ENCODE data around the gene CA9. TPM values are rescaled to one million over a fixed set of nuclear protein-coding genes. Genes with fewer than 3 reads are reported as not detected.
A peak's percentile ranks its signal among the peaks of the same experiment; 100 is the strongest.

The CA9 gene
- total RNA-seq, 1 experiment from 2014 or later = 8.5 TPM

DNA sequence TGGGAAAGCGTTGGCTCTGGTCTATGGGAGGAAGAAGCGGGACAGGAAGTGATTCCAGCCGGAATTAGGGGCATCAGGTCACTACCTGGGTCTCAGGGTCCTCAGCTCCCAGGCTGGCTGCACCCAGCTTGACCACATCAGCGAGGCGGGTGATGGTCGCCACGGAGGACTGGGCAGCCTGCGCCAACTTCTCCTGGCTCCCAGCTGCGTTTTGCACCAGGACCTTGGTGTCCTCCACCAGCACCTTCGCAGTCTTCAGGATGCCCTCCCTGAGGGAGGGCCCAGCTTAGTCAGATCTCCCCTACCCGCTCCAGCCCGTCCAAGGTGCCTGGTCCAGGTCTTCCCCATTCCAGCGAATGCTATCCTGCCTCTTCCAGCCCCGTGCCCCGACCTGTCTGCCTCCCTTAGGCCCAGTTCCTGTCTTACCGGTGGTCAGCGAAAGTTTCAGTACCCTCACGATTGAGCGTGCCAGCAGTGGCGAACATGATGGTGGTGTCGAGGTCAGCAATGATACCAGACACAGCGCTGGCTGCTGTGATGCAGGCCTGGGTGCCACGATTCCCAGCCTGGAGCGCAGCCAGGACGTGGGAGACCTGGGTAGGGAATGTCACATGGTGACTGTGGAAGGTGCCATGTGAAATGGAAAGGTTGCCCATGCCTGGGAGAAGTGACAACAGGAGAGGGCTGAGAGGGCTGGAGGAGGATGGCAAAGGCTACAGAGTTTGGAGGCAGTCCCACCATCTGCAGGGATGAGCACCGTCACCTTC is 30.4 kb downstream of the CA9 start:
- TF ChIP-seq FOSL1 (IDR thresholded peaks at IDR 0.05; ENCODE audit: low read depth) = no peak
- TF ChIP-seq SRF (IDR thresholded peaks at IDR 0.05; ENCODE audit: low read depth) = no peak
- TF ChIP-seq SP1 (IDR thresholded peaks at IDR 0.05; ENCODE audit: low read depth) = no peak
- TSS peak; percentile 44 for BruUV-seq (replicated peaks)
- H3K4me2 ChIP-seq (ENCODE audit: low read length) = no peak overlapping the region
- no peak overlapping the region for H2AFZ ChIP-seq (ENCODE audit: low read depth, low read length, poor library complexity, severe bottlenecking)
- H3K9me2 ChIP-seq (ENCODE audit: insufficient read depth) = no peaks in the 10 kb centered on the region
- ATAC-seq (no peak), DNase-seq (ENCODE audit: low read depth, low spot score) (no peak)
- H3K27me3 ChIP-seq (ENCODE audit: insufficient read depth, low read length) = no peaks in the 10 kb centered on the region
- no peak overlapping the region for H3K4me3 ChIP-seq (replicated peaks in 1 of 2; ENCODE audit: low read depth in 1 of 2, low read length in 2 of 2)
- H3K36me3 ChIP-seq (ENCODE audit: control insufficient read depth in 1 of 2, insufficient read depth in 2 of 2, low read length in 2 of 2) = peaks cover 65 to 80% of the 10 kb centered on the region in 2 experiments
- RAD21 ChIA-PET (ENCODE audit: low non-redundant PET in 1 of 2, low total read pairs in 2 of 2, uncharacterized antibody in 2 of 2, unreplicated experiment in 2 of 2) = no interaction called here
- POLR2A ChIA-PET = no interaction called here
- H3K79me2 ChIP-seq (ENCODE audit: insufficient read depth, low read length) = no peaks in the 10 kb centered on the region
- H3K27ac ChIP-seq (ENCODE audit: low read depth, low read length) = no peak overlapping the region
- no peaks in the 10 kb centered on the region for H4K20me1 ChIP-seq (ENCODE audit: insufficient read depth)
- H3K9me3 ChIP-seq (ENCODE audit: control insufficient read depth in 1 of 2, insufficient read depth in 1 of 2, low read depth in 1 of 2, low read length in 2 of 2) = no peaks in the 10 kb centered on the region
- H3K4me1 ChIP-seq (ENCODE audit: control insufficient read depth in 1 of 2, insufficient read depth in 2 of 2, low read length in 2 of 2) = no peaks in the 10 kb centered on the region
- CTCF ChIA-PET = no interaction called here
- no peak overlapping the region for H3K9ac ChIP-seq (ENCODE audit: low read length)
- intact Hi-C loops (cut with micrococcal nuclease) = no loop called here

DNA sequence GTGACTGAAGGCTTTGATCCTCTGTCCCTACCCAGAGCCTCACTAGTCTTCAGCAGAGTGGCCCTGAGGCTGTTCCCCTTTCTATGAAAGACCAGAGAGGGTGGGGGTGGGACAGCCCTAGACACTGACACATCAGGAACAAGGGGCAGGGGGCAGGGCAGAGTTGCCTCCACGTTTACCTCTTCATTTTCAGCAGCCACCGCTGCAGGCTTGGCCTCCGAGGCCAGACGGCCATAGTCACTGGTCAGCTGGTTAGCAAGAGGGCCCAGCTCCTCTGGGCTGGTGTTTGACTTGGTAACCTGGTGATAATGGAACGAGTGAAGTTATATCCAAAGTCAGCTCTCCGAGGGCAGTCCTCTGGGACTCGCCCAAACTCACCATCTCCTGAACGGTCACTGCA is 31.6 kb downstream of the CA9 start:
- no peaks in the 10 kb centered on the region for H3K27me3 ChIP-seq (ENCODE audit: insufficient read depth, low read length)
- no peak for TF ChIP-seq POLR2A (IDR thresholded peaks at IDR 0.05; ENCODE audit: borderline replicate concordance, extremely low read depth, insufficient read depth, insufficient read length)
- TF ChIP-seq, protein P1, sequence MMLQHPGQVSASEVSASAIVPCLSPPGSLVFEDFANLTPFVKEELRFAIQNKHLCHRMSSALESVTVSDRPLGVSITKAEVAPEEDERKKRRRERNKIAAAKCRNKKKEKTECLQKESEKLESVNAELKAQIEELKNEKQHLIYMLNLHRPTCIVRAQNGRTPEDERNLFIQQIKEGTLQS (IDR thresholded peaks at IDR 0.05) = no peak
- TF ChIP-seq POLR2AphosphoS5 (IDR thresholded peaks at IDR 0.05; ENCODE audit: low read depth, low read length) = no peak
- TF ChIP-seq YY1 (IDR thresholded peaks at IDR 0.05; ENCODE audit: extremely low read depth, insufficient replicate concordance, low read depth, low read length) = no peak
- TF ChIP-seq, protein P2, sequence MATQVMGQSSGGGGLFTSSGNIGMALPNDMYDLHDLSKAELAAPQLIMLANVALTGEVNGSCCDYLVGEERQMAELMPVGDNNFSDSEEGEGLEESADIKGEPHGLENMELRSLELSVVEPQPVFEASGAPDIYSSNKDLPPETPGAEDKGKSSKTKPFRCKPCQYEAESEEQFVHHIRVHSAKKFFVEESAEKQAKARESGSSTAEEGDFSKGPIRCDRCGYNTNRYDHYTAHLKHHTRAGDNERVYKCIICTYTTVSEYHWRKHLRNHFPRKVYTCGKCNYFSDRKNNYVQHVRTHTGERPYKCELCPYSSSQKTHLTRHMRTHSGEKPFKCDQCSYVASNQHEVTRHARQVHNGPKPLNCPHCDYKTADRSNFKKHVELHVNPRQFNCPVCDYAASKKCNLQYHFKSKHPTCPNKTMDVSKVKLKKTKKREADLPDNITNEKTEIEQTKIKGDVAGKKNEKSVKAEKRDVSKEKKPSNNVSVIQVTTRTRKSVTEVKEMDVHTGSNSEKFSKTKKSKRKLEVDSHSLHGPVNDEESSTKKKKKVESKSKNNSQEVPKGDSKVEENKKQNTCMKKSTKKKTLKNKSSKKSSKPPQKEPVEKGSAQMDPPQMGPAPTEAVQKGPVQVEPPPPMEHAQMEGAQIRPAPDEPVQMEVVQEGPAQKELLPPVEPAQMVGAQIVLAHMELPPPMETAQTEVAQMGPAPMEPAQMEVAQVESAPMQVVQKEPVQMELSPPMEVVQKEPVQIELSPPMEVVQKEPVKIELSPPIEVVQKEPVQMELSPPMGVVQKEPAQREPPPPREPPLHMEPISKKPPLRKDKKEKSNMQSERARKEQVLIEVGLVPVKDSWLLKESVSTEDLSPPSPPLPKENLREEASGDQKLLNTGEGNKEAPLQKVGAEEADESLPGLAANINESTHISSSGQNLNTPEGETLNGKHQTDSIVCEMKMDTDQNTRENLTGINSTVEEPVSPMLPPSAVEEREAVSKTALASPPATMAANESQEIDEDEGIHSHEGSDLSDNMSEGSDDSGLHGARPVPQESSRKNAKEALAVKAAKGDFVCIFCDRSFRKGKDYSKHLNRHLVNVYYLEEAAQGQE (IDR thresholded peaks at IDR 0.05; ENCODE audit: low read depth) = no peak
- TF ChIP-seq EZH2phosphoT487 (IDR thresholded peaks at IDR 0.05; ENCODE audit: borderline replicate concordance) = no peak
- TF ChIP-seq, protein P3, sequence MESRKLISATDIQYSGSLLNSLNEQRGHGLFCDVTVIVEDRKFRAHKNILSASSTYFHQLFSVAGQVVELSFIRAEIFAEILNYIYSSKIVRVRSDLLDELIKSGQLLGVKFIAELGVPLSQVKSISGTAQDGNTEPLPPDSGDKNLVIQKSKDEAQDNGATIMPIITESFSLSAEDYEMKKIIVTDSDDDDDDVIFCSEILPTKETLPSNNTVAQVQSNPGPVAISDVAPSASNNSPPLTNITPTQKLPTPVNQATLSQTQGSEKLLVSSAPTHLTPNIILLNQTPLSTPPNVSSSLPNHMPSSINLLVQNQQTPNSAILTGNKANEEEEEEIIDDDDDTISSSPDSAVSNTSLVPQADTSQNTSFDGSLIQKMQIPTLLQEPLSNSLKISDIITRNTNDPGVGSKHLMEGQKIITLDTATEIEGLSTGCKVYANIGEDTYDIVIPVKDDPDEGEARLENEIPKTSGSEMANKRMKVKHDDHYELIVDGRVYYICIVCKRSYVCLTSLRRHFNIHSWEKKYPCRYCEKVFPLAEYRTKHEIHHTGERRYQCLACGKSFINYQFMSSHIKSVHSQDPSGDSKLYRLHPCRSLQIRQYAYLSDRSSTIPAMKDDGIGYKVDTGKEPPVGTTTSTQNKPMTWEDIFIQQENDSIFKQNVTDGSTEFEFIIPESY (IDR thresholded peaks at IDR 0.05; ENCODE audit: extremely low read depth, insufficient replicate concordance, low read length) = no peak
- TF ChIP-seq SRF (IDR thresholded peaks at IDR 0.05; ENCODE audit: low read depth) = no peak
- no peak for TF ChIP-seq EGR1 (IDR thresholded peaks at IDR 0.05; ENCODE audit: low read depth)
- no peak for TF ChIP-seq SP1 (IDR thresholded peaks at IDR 0.05; ENCODE audit: low read depth)
- no peak for TF ChIP-seq RAD21 (IDR thresholded peaks at IDR 0.05; ENCODE audit: low read depth)
- no peak overlapping the region for H3K4me2 ChIP-seq (ENCODE audit: low read length)
- no peaks in the 10 kb centered on the region for H4K20me1 ChIP-seq (ENCODE audit: insufficient read depth)
- H3K9ac ChIP-seq (ENCODE audit: low read length) = no peak overlapping the region
- H3K4me1 ChIP-seq (ENCODE audit: control insufficient read depth in 1 of 2, insufficient read depth in 2 of 2, low read length in 2 of 2) = no peaks in the 10 kb centered on the region
- H3K27ac ChIP-seq (ENCODE audit: low read depth, low read length) = no peak overlapping the region
- no peak for DNase-seq (ENCODE audit: low read depth, low spot score)
- ChIA-PET POLR2A (no interaction called here), CTCF (interaction anchor here (1.8 kb wide), 1 partner anchor 8 kb away, joined by 7 read pairs; no protein-coding TSS in a partner anchor), RAD21 (ENCODE audit: low non-redundant PET in 1 of 2, low total read pairs in 2 of 2, uncharacterized antibody in 2 of 2, unreplicated experiment in 2 of 2) (no interaction called here)
- H3K9me2 ChIP-seq (ENCODE audit: insufficient read depth) = no peaks in the 10 kb centered on the region
- H3K9me3 ChIP-seq (ENCODE audit: control insufficient read depth in 1 of 2, insufficient read depth in 1 of 2, low read depth in 1 of 2, low read length in 2 of 2) = no peaks in the 10 kb centered on the region
- H2AFZ ChIP-seq (ENCODE audit: low read depth, low read length, poor library complexity, severe bottlenecking) = no peak overlapping the region
- H3K36me3 ChIP-seq (ENCODE audit: control insufficient read depth in 1 of 2, insufficient read depth in 2 of 2, low read length in 2 of 2) = peaks cover 57 to 69% of the 10 kb centered on the region in 2 experiments
- intact Hi-C loops (cut with micrococcal nuclease) = no loop called here
- BruUV-seq (replicated peaks) = no TSS peak
- ATAC-seq = no peak
- no peak overlapping the region for H3K4me3 ChIP-seq (replicated peaks in 1 of 2; ENCODE audit: low read depth in 1 of 2, low read length in 2 of 2)
- H3K79me2 ChIP-seq (ENCODE audit: insufficient read depth, low read length) = no peaks in the 10 kb centered on the region

Data from HCT116 (cell line).